Activated CD4-positive, alpha-beta T cell treated with anti-CD3 and anti-CD28 coated beads, Interleukin-10, Interleukin-2, amounts not matched to agents 100 ng/mL and 50 ng/mL, durations not matched to agents 16 hours and 8 hours (primary cell): ENCODE data around the gene PID1.
"Not testable (repeated sequence)": the region's sequence is repeated elsewhere in the genome, so short reads cannot be mapped to it uniquely, and the experiment has no call there.

Experiments used
- DNase-seq: peaks from one replicate; pipeline ENCODE4 v3.0.0-alpha.2; 2020

The PID1 gene

GRCh38 chr2:229206548-229206947 lies 64.5 kb downstream of the PID1 start:
- DNase-seq = no peak

- no peak for DNase-seq
Observed at GRCh38 chr2:229205704-229206103, 65.4 kb downstream of the PID1 start.

- no peak for DNase-seq
Observed at GRCh38 chr2:229202646-229203045, 68.4 kb downstream of the PID1 start.

- no peak for DNase-seq
Observed at GRCh38 chr2:229201521-229201920, 69.6 kb downstream of the PID1 start.

GRCh38 chr2:229199267-229199666 lies 71.8 kb downstream of the PID1 start:
- no peak for DNase-seq

GRCh38 chr2:229196448-229196847 lies 74.6 kb downstream of the PID1 start:
- DNase-seq = no peak

- DNase-seq = no peak
Observed at GRCh38 chr2:229195346-229195947, 75.6 kb downstream of the PID1 start.

- no peak for DNase-seq
Observed at GRCh38 chr2:229193281-229193680, 77.8 kb downstream of the PID1 start.

- no peak for DNase-seq
Observed at GRCh38 chr2:229191413-229191812, 79.7 kb downstream of the PID1 start.

- DNase-seq = not testable (repeated sequence)
Observed at GRCh38 chr2:229187123-229187522, 84.0 kb downstream of the PID1 start.

- no peak for DNase-seq
Observed at GRCh38 chr2:229181641-229182040, 89.4 kb downstream of the PID1 start.

GRCh38 chr2:229180658-229181057 lies 90.4 kb downstream of the PID1 start:
- no peak for DNase-seq

GRCh38 chr2:229179628-229180027 lies 91.5 kb downstream of the PID1 start:
- no peak for DNase-seq

- no peak for DNase-seq
Observed at GRCh38 chr2:229178706-229179105, 92.4 kb downstream of the PID1 start.

- DNase-seq = no peak
Observed at GRCh38 chr2:229178117-229178516, 93.0 kb downstream of the PID1 start.

GRCh38 chr2:229176136-229176535 lies 95.0 kb downstream of the PID1 start:
- no peak for DNase-seq

- no peak for DNase-seq
Observed at GRCh38 chr2:229175497-229175863, 95.6 kb downstream of the PID1 start.

GRCh38 chr2:229174794-229175496 lies 96.1 kb downstream of the PID1 start:
- DNase-seq = no peak

GRCh38 chr2:229173825-229174359 lies 97.2 kb downstream of the PID1 start:
- no peak for DNase-seq

GRCh38 chr2:229170916-229171315 lies 100.2 kb downstream of the PID1 start:
- DNase-seq = no peak

GRCh38 chr2:229170171-229170570 lies 100.9 kb downstream of the PID1 start:
- no peak for DNase-seq

- no peak for DNase-seq
Observed at GRCh38 chr2:229169751-229170150, 101.3 kb downstream of the PID1 start.

GRCh38 chr2:229164545-229165249 lies 106.4 kb downstream of the PID1 start:
- DNase-seq = no peak

GRCh38 chr2:229163893-229164292 lies 107.2 kb downstream of the PID1 start:
- no peak for DNase-seq
